Fibroblast of upper back skin (primary cell): ENCODE measurements around the gene SEMA4A.
A peak's percentile ranks its signal among the peaks of the same experiment; 100 is the strongest.
"Not testable (repeated sequence)": the region's sequence is repeated elsewhere in the genome, so short reads cannot be mapped to it uniquely, and the experiment has no call there.

ENCODE experiments used
- DNase-seq: peaks from one replicate; pipeline ENCODE4 v3.0.0-alpha.2; 2013

SEMA4A gene

DNA sequence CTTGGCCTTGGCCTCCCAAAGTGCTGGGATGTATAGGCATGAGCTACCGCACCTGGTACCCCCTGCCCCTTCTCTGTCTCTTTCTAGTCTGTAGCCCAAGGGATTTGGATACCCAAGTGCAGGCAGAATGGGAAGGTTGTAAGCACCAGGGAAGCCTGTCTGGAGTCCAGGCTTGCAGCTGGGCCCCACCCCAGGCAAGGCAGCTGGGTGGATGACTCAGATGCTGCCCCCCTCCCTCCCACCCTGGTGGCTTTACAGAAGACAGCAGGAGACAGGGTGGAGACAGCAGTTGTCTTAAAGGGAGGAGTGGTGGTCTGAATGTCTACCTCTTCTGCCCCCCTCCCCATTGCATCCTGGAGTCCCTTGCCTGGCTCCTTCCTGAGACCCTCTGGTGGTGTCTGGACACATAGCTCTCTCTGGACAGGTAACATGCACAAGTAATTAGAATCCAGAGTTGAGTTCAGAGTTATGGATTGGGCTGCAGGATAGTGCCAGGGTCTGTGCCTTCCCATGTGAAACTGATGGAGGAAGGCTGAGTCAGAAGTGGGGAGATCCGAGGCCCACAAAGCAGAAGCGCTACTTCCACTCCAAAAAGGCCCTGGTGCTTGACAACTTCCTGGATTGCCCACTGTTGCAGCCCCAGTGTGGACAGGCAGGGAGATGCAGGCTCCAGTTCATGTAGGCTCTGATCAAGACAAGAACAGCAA lies 33.7 kb upstream of the SEMA4A start:
- peak; percentile 72 for DNase-seq

DNA sequence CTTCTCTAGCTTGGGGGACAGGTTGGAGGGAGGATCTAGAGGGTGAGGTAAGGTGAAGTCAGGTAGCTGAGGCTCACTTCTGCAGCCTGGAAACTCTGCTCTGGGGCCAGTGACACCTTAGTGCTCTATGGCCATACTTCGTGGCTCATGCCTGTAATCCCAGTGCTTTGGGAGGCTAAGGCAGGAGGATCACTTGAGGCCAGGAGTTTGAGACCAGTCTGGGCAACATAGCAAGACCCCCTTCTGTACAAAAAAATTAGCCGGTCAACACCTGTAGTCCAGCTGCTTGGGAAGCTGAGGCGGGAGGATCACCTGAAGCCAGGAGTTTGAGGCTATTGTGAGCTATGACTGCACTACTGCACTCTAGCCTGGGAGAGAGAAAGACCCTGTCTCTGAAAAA lies 33.1 kb upstream of the SEMA4A start:
- DNase-seq: no peak

DNA sequence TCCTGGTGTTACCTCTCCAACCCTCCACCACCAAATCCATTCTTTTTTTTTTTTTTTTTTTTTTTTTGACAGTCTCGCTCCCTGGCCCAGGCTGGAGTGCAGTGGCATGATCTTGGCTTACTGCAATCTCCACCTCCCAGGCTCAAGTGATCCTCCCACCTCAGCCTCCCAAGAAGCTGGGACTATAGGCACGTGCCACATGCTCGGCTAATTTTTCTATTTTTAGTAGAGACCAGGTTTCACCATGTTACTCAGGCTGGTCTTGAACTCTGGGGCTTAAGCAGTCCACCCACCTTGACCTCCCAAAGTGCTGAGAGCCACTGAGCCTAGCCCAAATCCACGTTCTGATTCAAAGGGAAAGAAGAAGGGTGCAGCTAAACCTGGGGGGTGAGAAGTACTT lies 32.4 kb upstream of the SEMA4A start:
- DNase-seq: not testable (repeated sequence)

DNA sequence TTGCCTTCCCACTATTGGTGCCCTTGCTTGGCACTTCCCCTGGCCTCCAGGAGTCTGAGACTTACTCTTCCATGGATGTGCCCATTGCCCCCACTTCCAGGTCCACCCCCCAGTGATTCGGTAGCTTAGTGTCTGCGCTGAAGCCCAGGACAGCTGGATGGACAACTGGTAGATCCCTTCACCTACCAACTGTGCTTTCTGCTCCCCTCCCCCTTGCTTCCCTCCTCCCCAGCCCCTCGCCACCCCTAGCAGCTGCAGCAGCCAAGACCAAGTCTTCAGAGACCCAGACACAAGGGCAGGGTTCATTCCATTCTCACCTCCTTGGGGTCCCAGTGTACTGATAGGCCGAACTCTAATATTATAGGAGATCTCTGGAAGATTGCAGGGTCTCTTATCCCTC lies 31.9 kb upstream of the SEMA4A start:
- DNase-seq: no peak

DNA sequence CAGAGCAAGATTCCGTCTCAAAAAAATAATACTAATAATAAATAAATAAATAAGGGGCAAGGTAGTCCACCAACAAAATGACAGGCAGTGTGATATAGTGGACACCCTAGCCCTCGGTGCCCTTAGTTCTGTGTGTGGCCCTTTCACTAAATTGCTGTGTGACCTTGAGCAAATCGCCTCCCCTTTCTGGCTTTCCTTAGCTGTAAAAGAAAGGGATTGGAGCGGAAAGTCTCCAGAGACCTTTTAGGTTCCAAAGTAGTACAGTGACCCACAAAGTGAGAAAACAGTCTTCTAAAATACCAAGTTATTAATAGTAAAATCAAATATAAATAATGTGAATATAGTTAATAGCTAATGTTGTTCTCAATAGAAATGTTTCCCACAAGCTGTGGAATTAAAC lies 31.3 kb upstream of the SEMA4A start:
- no peak for DNase-seq

DNA sequence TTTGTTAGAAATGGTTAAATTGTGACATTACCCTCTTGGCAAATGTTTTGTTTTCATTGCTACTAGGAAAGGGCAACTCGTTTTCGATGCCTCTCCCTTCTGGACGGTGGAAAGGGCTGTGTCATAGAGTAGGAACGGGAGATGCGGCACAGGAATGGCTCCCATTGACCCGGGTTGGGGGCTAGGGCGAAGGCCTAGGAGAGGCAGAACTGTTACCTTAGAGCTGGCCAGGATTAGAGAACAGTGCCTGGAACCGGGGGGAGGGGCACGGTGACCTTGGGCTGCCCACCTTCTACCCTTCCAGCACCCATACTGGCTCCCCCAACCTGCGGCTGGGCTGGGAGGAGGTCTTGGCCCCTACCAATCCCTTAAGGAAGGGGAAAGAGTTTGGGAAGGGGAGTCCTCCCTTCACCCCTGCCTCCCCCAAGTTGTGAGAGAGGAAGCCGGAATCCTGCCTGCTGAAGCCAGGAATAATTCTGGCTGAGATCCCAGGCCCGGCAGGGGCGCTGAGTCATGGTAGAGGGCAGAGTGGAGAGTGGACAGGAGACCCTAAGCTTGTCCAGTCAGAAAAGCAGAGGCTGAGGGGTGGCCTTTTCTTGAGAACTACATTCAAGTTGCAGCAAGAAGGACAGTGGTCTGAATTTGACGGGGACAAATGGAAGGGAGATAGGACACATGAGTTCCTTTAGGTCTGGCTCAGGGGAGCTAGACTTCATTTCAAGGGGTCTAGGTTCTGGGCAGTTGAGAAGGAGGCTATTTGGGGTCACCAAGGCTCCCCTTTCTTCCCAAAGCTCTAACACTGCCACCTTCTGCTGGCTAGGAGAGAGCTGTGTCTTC lies 30.6 kb upstream of the SEMA4A start:
- peak; percentile 93 for DNase-seq

DNA sequence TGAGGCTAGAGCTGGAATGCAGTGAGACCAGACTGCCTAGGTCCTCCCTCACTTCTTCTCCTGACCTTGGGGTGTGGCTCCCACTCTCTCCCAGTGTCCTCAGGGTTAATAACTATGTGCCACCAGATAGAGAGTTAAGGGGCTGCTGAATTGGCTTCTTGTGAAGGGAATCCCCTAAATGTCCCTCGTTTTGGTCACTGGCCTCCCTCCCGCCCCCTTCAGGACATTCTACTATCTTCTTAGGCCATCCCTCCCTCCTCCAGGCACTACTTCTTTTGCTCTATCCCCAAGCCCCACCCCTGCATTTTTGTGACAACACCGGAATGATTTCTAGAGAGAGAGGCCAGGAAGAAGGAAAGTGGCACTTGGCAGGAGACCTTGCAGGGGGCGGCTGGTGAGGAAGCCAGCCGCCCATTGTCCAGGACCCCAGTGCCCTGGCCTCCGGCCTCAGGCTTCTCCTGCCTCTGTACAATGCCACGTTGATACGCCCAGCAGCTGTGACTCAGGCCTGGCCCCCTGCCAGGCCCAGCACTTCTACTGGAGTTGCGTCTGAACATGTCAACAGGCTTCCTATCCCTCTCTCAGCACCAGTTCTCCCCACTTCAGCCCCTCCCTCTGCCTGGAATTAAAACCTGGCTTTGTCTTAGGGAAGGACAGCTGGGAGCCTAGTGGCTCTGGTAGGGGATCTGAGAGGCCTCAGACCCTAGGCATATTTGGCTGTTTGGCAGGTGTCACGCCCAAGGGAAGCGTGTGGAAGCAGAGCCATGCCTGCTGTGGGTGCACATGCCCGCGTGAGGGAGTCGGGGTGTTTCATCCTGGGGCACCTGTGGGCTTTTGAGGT lies 29.8 kb upstream of the SEMA4A start:
- peak; percentile 97 for DNase-seq

DNA sequence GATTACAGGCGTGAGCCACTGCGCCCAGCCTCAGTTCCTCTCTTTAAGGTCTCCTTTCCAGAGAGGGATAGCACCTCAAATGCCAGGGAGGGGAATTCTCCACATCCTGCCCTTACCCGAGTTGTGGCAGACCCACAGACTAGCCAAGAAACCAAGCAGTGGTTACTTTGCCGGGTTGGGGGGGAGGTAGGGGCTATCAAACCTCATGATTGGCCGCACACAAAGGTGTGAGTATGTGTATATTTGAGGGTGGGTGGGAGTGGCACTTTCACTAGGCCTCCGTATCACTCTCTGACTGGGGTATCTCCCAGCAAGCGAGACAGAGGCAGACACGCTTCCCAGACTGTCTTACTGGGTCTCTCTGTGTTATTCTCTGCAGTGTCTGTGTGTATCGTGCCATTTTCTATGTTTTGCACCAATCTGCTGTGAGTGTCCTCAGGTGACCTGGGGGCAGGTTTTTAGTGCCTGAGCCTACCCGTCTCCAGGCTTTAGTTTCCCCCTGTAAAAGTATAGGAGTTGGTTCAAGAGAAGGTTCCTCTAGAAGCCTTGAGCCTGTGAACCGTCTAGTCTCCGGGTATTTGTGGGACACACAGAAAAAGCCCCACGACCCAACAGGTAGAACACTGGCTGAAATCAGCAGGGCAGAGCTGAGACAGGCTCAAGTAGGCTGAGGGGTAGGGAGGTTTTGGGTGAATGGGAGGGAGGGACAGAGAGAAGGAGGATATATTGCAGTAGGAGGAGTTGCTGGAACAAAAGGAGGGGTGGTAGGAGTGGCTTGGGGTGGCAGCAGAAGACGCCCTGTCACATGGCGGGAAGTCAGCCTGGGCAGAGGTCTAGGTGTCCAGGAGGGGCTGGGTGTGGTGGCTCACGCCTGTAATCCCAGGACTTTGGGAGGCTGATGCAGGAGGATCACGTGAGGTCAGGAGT lies 28.6 kb upstream of the SEMA4A start:
- DNase-seq: no peak

DNA sequence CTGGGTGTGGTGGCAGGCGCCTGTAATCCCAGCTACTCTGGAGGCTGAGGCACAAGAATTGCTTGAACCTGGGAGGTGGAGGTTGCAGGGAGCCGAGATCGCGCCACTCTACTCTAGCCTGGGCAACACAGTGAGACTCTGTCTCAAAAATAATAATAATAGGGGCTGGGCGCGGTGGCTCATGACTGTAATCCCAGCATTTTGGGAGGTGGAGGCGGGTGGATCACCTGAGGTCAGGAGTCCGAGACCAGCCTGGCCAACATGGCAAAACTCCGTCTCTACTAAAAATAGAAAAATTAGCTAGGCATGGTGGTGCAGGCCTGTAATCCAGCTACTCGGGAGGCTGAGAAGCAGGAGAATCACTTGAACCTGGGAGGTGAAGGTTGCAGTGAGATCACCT lies 27.8 kb upstream of the SEMA4A start:
- DNase-seq: not testable (repeated sequence)

DNA sequence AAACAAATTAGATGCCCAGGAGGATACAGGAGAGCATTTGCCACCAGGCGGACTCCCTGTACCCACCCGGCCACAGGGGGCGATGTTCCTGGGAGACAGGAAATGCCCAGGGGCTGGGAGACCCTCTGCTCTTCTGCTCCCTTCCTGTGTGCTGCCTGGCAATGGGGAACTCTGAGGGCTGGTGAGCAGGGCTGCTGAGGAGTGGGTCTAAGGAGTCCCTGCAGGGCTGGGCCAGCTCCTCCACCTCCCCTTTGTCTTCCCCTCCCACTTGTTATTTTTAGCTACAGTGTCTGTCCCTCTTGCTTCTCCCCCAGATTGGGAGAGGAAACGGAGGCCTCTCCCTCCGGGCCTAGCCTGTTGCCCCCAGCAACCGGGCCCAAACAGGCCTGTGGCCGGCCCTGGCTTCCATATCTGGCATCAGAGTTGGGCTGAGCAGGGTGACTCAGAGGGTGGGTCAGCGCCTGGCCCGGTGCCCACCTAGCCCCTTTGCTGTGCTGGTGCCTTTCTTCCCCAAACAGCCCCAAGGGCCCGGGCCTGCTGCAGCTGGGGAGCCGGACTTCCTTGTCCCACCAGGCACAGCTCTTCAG lies 27.2 kb upstream of the SEMA4A start:
- peak; percentile 98 for DNase-seq

DNA sequence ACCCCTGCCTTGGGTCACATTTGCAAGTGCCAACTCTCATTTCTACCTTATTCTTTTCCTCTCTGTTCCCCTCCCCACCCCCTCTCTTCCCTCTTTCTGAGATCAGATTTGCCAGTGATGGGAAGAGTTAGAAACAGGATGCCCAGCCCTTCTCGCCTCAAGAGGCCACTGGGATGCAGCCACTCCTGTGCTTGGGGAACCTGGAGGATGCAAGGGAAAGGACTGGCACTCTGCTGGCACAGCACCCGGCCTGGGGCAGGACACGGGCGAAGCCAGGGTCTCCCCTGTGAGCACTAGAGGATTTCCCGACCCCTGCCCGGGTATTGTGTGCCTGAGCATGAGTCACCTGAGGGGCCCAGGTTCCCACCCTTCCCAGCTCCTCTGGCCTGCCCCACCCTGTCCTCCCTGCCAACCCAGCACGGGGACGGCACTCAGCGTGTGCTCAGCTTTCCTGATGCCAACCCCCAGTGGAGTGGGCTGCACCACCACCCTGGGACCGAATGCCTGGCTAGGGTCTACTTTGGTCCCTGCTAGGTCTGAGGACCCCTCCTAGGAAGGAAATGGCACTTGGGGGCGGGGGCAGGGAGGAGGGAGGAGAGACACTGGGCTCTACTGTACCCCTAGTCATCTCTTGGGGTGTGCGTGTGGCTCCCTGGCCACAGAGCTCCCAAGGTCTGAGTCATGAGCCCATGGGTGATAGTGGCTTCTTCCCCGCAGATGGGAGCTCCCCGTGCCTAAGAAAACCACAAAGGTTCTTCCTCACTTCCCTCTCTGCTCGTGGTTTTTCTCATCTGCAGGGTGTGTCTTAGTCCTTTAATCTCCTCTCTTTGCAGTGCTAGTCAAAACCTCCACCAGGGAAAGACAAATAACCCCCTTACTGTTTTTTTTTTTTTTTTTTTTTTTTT lies 26.5 kb upstream of the SEMA4A start:
- DNase-seq: peak; percentile 94

DNA sequence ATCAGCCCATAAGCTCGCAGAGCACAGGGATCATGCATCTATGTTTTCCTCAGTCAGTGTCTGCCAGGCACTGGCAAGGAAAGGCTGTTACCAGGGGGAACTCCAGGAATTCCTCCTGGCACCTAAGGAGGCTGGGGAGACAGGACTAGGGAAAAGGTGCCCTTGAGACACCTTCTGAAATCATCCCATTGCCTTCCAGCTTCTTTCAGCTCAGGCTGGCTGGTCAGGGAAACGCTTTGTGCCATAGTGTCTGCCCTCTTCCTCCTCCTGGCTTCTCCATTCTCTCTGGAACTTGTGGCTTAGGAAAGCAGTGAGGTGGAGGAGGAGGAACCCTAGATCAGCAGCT lies 25.1 kb upstream of the SEMA4A start:
- no peak for DNase-seq

DNA sequence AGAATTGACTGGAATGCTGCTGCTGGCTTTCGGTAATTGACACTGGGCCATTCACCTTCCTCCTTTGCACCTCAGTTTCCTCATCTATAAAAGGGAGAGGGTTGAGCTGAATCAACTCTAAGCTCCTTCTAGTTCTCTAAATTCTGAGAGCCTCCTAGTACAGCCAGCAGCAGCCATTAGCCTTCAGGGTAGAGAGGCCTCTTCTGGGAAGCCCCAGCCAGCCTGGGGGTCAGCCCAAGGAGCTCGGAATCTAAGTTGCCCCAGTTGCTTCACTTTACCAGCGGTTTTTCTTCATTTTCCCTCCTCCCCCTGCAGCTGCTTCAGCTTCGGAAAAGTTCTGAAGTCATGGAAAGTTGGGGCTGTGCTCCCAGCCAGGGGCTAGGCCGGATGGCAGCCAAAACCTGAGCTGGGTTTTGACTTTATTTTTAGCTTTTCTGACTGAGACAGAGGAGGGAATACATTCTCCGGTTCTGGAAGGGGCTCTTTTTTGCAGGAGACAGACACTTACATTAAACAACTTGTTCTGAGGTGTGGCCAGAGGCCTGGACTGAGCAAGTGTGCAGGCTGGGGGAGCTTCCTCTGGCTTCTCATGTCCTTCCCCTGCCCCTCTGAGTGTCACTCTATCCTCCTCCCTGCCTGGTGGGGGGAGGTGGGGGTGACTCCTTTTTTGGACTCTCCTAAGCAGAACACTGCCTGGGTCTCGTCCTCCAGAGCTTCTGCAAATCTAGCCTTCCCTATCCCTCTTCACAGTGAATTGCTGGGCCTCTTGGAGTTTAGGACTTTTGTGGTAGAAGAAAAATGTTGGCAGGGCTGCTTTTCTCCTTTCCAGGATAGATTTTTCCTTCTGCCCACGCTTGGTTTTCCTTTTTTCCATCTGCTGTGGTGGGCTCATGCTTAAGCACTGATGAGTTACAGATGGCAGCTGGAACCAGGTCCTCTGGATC lies 24.5 kb upstream of the SEMA4A start:
- DNase-seq: peak; percentile 92

DNA sequence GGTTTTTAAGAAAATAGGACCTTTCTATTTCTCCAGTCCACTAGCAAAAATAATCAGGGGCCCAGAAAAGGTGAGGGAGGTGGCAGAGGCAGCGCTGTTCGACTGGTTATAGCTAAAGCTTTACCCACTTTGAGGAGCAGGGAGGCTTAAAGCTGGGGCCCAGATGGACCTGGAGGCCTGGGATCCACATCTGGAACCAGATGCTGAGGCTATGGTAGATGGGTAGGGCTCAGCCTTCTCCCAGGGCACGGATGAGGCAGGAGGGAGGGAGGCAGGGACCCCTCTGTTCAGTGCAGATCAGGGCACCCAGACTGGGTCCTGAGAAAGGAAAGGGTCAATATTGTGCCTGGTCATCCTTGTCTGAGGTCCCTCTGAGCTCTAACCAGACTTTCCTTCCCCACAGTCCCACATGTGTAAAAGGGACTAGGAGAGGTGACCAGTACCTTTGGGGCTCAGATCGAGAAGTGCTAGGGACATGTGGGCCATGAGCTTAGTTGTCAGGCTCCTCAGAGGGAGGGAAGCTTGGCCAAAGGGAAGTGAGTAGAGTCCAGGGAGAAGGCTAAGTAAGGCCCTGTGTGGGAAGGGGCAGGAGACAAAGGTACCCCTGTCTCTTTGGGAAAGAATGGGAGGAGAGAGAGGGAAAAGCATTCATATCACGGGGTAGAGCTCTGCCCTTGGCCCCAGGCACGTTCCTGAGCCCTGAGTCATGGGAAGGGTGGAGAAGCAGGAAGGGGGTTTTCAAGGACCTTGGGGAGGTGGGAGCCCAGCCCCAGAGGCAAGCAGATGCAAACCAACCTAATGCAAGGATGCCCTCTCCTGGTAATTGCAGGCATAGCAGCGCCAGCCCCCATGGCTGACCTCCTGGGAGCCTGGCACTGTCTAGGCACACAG lies 23.5 kb upstream of the SEMA4A start:
- DNase-seq: peak; percentile 99

DNA sequence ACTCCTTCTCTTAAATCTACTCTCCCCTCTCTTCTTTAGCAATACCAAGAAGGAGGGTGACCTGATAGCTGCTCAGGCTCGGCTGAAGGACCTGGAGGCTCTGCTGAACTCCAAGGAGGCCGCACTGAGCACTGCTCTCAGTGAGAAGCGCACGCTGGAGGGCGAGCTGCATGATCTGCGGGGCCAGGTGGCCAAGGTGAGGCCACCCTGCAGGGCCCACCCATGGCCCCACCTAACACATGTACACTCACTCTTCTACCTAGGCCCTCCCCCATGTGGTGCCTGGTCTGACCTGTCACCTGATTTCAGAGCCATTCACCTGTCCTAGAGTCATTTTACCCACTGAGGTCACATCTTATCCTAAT lies 22.8 kb upstream of the SEMA4A start:
- DNase-seq: no peak

DNA sequence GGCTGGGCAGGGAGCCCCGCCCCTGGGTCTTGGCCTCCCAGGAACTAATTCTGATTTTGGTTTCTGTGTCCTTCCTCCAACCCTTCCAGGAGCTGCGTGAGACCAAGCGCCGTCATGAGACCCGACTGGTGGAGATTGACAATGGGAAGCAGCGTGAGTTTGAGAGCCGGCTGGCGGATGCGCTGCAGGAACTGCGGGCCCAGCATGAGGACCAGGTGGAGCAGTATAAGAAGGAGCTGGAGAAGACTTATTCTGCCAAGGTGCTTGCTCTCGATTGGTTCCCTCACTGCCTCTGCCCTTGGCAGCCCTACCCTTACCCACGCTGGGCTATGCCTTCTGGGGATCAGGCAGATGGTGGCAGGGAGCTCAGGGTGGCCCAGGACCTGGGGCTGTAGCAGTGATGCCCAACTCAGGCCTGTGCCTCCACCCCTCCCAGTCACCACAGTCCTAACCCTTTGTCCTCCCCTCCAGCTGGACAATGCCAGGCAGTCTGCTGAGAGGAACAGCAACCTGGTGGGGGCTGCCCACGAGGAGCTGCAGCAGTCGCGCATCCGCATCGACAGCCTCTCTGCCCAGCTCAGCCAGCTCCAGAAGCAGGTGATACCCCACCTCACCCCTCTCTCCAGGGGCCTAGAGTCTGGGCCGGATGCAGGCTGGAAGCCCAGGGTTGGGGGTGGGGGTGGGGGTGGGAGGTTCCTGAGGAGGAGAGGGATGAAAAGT lies 18.5 kb upstream of the SEMA4A start:
- DNase-seq: no peak

DNA sequence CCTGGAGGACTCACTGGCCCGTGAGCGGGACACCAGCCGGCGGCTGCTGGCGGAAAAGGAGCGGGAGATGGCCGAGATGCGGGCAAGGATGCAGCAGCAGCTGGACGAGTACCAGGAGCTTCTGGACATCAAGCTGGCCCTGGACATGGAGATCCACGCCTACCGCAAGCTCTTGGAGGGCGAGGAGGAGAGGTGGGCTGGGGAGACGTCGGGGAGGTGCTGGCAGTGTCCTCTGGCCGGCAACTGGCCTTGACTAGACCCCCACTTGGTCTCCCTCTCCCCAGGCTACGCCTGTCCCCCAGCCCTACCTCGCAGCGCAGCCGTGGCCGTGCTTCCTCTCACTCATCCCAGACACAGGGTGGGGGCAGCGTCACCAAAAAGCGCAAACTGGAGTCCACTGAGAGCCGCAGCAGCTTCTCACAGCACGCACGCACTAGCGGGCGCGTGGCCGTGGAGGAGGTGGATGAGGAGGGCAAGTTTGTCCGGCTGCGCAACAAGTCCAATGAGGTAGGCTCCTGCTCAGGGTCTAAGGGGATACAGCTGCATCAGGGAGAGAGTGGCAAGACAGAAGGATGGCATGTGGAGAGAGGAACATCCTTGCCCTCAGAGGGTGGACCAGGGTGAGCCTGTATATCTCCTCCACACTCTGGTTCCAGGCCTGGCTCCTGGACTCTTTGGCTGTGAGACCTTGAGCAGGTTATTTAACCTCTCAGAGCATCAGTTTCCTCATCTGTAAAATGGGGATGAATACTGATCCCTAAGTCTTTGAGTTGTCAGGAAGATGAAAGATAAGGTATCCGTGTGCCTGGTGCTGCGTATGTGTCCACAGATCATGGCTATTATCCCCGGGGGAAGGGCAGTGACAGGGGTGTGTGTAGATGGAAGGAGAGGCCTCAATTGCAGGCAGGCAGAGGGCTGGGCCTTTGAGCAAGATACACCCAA lies 17.2 kb upstream of the SEMA4A start:
- DNase-seq: no peak
